G401 (cell line): Measurements from ENCODE around the gene HSPB8. TPM values are rescaled to one million over a fixed set of nuclear protein-coding genes. Genes with fewer than 3 reads are reported as not detected.

ENCODE experiments used
- DNase-seq: peaks from one replicate; pipeline ENCODE4 v3.0.0-alpha.2; 2015; ENCODE audit warnings: low spot score
- in situ Hi-C: cut with HindIII; loops from 2 replicates; pipeline ENCODE4 v1.10.0; 2016; ENCODE audit warnings: low sequenced_read_pairs, mixed read lengths
- total RNA-seq: library from RNA; depleted of rRNA; stranded (reverse); fragments of >200 nt; shearing (Covaris generic); gene quantifications from 2 replicates; pipeline ENCODE4 v1.2.3, GENCODE V29; 2014; rRNA removed

HSPB8 gene, protein sequence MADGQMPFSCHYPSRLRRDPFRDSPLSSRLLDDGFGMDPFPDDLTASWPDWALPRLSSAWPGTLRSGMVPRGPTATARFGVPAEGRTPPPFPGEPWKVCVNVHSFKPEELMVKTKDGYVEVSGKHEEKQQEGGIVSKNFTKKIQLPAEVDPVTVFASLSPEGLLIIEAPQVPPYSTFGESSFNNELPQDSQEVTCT
- 0.80 TPM in 1 of 2 replicates, not detected in the other for total RNA-seq

DNA sequence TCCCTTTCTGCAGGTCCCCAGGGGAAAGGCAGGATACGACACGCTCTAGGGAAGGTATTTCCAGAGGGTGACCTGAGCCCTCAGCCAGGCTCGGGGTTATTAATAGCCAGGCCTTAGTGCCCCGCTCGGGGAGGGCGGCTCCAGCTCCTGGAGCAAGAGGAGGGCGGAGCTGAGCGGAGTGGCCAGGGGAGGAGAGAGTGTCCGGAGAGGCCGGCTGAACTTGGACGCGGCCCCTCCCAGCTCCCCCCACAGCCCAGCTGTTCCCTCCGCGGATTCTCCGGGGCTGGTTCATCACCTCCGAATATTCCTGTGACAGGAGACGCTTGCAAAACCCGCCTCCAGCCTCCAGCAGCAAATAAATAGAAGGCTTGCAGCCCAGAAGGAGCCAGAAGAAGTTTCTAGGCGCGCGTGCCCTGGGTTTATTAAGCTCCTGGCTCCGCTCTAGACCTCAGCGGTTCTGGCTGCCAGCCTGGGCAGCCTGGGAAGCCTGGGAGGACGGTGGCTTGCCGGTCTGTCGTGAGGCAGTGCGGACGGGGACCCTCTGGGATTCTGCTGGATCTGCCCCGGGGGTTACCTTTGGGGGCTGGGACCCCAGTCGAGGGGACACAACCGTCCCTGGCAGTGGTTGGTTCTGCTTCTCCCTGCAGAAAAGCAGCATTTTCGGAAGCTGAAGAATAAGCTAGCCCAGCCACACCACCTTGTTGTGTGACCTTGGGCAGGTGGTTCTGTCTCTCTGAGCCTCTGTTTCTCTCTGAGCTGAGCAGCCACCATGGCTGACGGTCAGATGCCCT lies at the start of gene HSPB8:
HSPB8 (plus strand) TSS at position 388 of the 791 bp plus-strand sequence; CDS start at position 770, 382 bp downstream.
- peak; percentile 57 for DNase-seq
- in situ Hi-C loops = no loop called here

DNA sequence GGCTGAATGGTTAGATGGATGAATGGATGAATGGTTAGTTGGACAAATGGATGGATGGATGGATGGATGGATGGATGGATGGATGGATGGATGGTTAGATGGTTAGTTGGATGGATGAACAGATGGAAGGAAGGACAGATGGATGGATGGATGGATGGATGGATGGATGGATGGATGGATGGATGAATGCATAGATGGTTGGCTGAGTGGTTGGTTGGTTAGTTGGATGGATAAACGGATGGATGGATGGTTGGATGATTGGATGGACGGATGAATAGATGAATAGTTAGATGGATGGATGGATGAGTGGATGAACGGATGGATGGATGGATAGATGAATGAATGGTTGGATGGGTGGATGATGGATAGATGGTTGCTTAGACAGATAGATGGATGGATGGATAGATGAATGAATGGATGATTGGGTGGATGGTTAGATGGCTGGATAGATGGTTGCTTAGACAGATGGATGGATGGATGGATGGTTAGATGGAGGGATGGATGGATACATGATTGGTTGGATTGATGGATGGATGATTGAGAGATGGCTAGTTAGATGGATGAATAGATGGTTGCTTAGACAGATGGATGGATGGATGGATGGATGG lies 48.8 kb upstream of the HSPB8 start:
- no peak for DNase-seq
- in situ Hi-C loops = no loop called here

DNA sequence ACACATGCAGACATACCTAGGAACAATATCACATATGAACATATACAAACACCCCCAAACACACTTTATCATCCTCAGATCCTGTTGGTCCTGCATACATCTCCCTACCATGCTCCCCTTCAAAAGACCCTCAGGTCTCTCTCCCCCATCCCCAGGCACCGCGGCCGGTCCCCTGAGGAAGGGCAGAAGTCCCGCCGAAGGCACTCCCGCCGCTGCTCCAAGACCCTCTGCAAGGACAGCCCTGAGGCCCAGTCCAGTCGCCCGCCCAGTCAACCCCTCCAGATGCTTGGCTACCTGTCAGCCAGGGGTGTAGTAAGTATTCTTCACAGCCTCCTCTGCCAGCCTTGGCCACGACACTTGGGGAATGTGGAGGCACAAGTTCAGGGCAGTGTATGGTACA lies 48.2 kb upstream of the HSPB8 start:
- in situ Hi-C loops = no loop called here
- DNase-seq = no peak

DNA sequence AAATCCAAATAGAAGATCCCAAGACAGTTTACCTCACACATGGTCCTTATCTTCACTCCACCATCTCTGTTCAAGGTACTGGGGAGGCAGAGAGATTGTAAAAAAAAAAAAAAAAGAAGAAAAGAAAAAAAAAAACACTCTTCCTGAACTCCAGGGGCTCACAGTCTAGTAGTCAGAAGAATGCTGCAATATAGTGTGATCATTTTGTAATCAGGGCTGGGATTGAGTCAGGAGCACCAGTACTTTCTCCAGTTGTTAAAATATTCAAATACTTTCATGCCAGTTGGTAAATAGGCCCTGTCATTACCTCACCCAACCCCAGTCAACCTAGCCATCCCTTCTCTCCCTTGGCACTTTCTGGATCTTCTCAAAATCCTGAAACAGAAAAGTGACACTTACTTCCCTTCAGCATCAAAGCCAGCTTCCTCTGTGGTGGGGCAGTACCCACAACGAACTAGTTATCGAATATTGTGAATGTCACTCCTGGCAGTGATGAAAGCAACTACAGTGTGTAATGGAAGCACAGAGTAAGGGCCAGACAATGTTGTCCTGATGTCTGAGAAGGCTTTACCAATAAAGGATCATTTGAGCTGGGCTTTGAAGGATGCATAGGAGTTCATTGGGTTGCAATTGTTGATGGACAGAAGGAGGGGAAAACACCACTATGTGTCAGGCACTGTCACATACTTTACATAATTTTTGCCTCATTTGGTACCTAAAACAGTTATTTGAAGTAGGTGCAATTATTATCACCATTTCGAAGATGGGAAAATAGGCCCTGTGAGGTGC lies 44.3 kb upstream of the HSPB8 start:
- no peak for DNase-seq
- in situ Hi-C loops = no loop called here

DNA sequence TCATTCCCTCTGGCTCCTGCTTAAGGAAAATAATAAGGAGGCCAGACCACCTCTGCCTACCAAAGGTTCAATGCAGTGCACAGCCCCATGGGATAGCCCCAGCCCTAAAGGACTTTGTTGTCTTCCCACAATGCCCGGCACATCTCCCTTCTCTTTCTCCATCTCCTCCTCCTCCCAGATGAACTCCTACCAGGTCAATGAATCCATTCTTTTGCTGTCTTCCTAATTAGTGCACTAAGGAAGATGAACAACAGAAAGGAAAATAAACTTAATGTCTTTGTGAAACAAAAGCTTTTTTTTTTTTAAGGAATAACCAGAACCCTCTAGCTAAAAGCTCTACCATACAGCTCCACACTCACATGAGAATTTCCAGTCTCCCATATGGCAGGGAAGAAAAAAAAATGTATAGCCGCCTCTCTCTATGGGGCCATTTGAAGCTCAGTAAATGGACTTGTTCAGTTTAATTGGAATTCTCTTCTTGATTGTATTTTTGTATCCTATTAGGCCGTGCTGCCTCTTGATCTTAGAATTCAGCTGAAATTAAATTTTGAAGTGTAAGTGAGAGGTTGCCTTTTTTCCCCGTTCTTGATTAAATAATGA lies 41.8 kb upstream of the HSPB8 start:
- in situ Hi-C loops = no loop called here

DNA sequence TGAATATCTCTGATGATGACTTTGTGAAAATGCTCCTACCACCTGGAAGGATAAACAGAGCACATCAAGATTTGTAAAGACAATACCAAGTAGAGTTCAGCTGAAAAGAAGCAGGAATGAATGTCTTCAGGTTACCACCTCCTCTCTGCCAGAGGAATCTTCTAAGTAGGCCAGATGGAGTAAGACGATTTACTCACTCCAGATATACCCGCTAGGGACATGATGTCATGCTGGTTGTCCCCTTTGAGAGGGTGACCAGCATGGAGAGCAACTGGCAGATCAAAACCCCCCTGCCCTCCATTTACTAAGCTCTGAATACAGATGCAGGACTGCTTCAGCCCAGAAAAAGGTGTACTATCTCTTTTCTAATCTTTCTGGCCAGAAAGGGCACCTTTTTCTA lies 39.3 kb upstream of the HSPB8 start:
- in situ Hi-C loops = no loop called here
- no peak for DNase-seq

More for the DNA sequence above, 41.8 kb upstream of the HSPB8 start:
- no peak for DNase-seq

DNA sequence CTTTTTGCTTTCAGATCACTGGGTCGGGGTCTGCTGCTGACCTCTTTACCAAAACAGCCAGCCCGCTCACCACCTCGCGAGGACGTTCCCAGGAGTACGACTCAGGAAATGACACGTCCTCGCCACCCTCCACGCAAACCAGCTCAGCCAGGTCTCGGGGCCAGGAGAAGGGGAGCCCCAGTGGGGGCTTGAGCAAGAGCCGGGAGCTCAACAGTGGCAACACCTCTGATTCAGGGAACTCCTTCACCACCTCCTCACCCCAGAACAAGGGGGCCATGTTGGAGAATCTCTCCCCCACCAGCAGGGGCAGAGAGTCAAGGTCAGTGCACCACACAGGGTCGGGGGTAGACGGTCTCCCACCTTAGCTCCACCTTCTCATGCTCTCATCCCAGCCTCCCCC lies 33.4 kb upstream of the HSPB8 start:
- in situ Hi-C loops = no loop called here
- DNase-seq = no peak

DNA sequence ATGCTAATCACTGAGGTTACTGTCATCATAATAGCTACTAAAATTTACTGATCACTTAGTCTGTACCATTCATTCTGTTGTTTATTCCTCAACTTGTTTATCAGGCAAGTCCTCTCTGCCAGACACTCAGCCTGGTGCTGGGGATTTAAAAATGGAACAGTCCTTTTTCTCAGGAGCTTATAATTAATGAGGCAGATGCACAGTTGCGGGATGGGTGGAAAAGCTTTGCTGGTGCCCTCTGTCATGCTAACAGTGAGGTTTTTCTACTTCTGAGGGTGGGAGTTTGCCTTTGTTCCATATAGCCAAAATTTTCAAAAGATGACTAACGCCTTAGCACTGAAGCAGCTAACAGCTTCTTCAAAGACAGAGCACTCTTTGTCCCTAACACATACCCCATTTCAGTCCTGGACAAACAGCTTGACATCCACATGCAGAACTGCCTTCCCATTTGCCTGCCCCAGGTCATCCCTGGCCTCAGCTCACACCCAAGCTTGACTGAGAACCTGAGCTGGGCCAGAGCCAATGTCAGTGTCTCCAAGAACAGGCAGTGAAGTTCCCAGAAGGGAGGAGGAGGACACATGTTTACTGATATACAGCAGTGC lies 30.8 kb upstream of the HSPB8 start:
- peak; percentile 36 for DNase-seq
- in situ Hi-C loops = no loop called here

DNA sequence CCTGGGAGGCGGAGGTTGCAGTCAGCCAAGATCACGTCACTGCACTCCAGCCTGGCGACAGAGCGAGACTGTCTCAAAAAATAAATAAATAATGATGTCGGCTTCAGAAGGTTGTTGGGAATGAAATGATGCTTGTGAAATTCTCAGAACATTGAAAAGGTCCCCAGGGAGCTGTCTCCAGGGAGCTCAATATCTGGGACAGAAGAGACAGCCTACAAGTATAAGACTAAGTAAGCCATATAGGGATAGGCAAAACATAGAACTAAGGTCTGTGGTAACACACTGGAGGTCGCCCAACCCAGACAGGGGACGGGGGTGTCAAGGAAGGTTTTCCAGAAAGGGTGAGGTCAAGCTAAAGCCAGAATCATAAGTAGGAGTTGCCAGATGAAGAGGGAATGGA lies 29.5 kb upstream of the HSPB8 start:
- in situ Hi-C loops = no loop called here
- no peak for DNase-seq

DNA sequence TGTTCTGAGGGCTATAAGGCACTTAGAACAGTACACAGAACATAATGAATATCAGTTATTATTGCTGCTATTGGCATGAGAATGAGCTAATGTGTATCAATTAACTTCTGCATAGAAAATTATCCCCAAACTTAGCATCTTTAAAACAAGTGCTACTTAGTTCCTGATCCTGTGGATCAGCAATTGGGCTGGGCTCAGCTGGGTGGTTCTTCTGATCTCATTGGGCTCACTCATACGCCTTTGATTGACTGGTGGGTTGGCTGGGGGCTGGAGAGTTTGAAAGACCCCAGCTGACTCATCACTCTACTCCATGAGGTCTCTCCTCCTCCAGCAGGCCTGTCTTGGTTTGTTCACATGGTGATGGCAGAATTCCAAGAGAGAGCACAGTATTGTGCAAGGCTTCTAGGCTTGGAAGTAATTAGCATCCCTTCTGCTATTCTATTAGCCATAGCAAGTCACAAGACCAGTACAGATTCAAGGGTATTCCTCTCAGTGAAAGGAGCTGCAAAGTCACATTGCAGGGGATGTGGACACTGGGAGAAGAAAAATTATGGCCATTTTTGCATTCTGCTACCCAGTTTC lies 27.2 kb upstream of the HSPB8 start:
- in situ Hi-C loops = no loop called here
- no peak for DNase-seq

DNA sequence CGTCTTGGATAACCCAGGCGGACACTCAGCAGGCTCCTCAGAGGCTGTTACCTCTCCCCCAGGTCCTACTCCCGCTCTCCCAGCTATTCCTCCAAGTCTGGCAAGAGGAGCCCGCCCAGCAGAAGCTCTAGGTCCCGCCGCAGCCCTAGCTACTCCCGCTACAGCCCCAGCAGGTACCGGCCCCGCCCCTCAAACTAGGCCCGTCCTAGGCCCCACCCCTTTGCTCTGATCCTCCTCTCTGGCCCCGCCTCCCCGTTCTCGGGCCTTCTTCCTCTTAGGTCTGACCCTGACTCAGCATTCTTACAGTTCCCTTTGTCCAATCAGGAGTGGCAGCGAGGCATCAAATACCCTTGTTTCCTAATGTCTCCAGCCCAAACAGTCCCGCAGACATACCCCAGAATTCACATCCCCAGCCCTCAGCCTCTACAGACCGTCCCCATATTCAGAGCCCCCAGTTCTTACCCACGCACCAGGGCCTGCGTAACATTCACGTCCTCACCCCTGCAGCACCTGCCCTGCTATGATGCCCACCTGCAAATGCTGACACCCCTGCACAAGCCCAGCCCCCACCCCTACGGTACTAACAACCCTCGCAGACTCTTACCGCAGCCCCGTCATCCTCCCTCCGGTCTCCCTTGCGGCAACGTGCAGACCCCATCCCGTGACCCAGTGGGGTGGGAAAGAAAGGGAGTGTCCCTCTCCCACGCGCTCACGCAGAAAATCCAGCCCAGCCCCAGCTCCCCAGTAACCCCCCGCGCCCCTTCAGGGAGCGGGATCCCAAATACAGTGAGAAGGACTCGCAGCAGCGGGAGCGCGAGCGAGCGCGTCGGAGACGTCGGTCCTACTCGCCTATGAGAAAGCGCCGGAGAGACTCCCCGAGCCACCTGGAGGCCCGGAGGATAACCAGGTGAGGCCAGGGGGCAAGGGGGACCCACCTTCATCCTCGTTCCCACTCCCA lies 25.0 kb upstream of the HSPB8 start:
- in situ Hi-C loops = no loop called here
- DNase-seq = no peak

DNA sequence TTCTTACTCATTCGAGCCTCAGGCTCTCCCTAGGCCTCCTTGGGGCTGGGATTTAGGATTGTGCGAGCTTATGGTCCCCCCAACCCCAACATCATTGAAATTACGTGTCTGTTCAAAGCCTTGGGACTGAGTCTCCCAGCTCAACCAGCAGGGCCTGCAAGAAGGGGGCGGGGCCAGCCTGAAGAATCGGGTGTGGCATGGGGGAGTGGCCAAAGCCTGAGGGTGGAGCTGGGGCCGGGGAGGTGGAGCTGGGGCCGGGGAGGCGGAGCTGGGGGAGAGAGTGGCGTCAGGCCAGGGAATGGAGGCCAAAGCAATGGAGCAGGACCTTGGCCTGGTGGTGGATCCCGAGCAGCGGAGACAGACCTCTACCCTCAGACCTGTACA lies 24.3 kb upstream of the HSPB8 start:
- in situ Hi-C loops = no loop called here
- no peak for DNase-seq

DNA sequence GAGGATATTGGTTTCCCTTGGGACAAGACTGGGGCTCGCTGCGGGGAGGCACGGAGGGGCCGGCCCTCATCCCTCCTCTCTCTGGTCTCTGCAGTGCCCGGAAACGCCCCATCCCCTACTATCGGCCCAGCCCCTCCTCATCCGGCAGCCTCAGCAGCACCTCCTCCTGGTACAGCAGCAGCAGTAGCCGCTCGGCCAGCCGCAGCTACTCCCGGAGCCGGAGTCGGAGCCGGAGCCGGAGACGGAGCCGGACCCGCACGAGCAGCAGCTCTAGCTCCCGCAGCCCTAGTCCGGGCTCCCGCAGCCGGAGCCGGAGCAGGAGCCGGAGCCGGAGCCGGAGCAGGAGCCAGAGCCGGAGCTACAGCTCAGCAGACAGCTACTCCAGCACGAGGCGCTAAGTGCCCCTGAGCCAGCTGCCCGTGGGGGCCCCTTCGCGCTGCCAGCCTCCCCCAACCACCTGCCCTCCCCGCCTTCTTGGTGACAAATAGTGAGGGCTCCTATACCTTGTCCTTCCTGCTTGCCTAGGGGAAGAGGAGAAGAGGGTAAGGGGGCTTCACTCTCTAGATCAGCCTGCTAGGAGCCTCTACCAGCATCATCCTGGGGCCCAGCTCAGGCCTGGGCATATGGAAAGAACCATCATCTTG lies 22.2 kb upstream of the HSPB8 start:
- in situ Hi-C loops = no loop called here
- DNase-seq = no peak

DNA sequence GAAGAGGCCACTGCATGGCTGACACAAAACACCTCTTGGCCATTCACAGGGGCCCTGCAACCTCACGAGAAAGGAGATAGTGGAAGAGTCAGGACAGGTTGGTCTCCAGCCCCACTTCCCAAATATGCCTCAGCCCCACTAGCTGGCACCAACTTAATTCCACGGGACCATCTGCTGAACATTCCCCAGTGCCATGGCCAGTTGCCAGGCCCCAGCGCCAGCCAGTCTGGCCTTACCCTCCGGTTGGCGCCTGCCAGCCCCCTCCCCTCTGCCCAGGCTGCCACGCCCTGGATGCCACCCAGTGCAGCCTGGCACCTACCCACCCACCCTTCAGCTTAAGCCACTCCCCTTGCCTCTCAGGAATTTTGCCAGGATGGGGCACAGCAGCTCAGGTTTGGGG lies 21.2 kb upstream of the HSPB8 start:
- in situ Hi-C loops = no loop called here
- DNase-seq = peak; percentile 79

DNA sequence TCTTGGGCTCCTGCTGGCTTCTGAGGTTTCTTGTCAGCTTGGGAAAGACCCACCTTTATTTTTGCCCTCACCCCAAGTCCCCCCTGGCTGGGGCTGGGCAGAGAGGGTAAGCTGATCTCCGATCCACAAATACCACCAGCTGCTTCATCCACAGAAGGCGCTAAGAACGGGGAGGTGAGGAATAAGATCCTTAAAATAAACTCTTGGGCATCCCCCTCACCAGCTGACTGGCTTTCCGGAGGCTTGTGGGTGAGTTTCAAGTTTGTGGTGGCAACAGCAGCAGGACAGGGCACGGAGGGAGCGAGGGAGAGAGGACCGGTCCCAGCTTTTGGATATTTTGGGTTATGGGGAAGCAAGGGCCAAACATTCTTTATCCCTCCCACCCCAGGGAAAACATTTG lies 20.8 kb upstream of the HSPB8 start:
- DNase-seq = peak; percentile 28
- in situ Hi-C loops = no loop called here

DNA sequence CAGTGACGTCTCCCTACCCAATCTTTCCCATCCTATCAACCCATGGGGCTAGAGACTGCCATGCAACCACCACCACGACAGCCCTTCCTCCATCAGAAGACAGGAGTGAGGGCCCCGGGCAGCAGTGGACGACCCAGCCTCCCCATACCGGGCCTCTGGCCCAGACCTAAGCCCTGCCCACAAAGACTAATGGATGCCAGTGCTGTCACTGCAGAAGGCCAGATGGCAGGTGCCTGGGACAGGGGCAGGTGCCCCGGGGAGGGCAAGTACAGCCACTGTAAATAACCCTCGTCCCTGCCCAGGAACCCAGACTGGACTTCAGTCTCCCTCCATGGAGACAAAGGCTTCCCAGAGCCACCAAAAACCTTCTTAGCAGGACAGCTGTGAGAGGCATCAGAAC lies 20.3 kb upstream of the HSPB8 start:
- DNase-seq = peak; percentile 18
- in situ Hi-C loops = no loop called here

DNA sequence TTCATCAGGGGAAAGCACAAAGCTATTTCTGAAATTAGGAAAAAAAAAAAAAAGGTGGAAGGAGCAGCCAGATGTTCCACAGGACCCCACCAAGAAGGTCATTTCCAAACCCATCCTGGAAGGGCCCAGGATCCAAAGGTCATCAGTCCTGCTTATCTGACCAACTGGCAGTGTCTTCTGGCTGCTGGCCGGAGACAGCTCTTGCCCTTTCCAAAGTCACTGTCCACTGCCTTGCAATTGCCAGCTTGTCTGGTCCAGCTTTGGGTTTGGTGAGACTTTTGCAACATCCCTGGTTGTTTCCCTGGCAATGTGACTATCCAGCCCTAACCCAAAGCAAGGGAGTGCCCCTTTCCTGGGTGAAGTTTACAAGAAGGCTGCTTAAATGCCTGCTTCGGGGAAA lies 18.9 kb upstream of the HSPB8 start:
- in situ Hi-C loops = no loop called here

More for the DNA sequence above, 18.9 kb upstream of the HSPB8 start:
- peak; percentile 27 for DNase-seq
